Trophoblast cell (in vitro differentiated cells and primary cell): ENCODE results near the gene CLNK.
A peak's percentile ranks its signal among the peaks of the same experiment; 100 is the strongest.

ENCODE experiments used
- DNase-seq, 2 donors: peaks; one replicate each; pipeline ENCODE4 v3.0.0-alpha.2; 2016
- H2AFZ ChIP-seq: 2 replicates; pipeline ENCODE4 v1.6.1; 2013; ENCODE audit warnings: low read length, moderate library complexity, mild to moderate bottlenecking; ENCODE audit not compliant: insufficient read depth, poor library complexity
- H2AK5ac ChIP-seq: 2 replicates; pipeline ENCODE4 v1.6.1; 2013; ENCODE audit warnings: mild to moderate bottlenecking, low read length
- H2BK120ac ChIP-seq: 2 replicates; pipeline ENCODE4 v1.6.1; 2013; ENCODE audit warnings: low read length, mild to moderate bottlenecking, moderate library complexity; ENCODE audit not compliant: insufficient read depth, poor library complexity
- H2BK12ac ChIP-seq: 2 replicates; pipeline ENCODE4 v1.6.1; 2013; ENCODE audit warnings: mild to moderate bottlenecking, low read length, moderate library complexity
- H2BK5ac ChIP-seq: 2 replicates; pipeline ENCODE4 v1.6.1; 2013; ENCODE audit warnings: low read length, low read depth, moderate library complexity, mild to moderate bottlenecking; ENCODE audit not compliant: poor library complexity
- H3K14ac ChIP-seq: 2 replicates; pipeline ENCODE4 v1.6.1; 2013; ENCODE audit warnings: mild to moderate bottlenecking, low read length
- H3K18ac ChIP-seq: 2 replicates; pipeline ENCODE4 v1.6.1; 2013; ENCODE audit warnings: mild to moderate bottlenecking, low read length
- H3K23ac ChIP-seq: 2 replicates; pipeline ENCODE4 v1.6.1; 2013; ENCODE audit warnings: low read length
- H3K27ac ChIP-seq: 2 replicates; pipeline ENCODE4 v1.5.1; 2013; ENCODE audit warnings: low read depth, mild to moderate bottlenecking, inconsistent platforms, low read length, moderate library complexity
- H3K27me3 ChIP-seq: 2 replicates; pipeline ENCODE4 v1.6.1; 2013; ENCODE audit warnings: inconsistent platforms, mild to moderate bottlenecking, low read length, moderate library complexity; ENCODE audit not compliant: insufficient read depth
- H3K36me3 ChIP-seq, 2 experiments: 1 replicate in 1 of 2; 2 replicates in 1 of 2; pipeline ENCODE4 v1.6.1; 2013; ENCODE audit warnings: low read length in 2 of 2, mild to moderate bottlenecking in 2 of 2, moderate library complexity in 1 of 2; ENCODE audit not compliant: insufficient read depth in 2 of 2, control insufficient read depth in 1 of 2
- H3K4ac ChIP-seq: 2 replicates; pipeline ENCODE4 v1.6.1; 2013; ENCODE audit warnings: low read depth, mild to moderate bottlenecking, low read length, moderate library complexity
- H3K4me1 ChIP-seq, 2 experiments: 1 replicate in 1 of 2; 2 replicates in 1 of 2; pipeline ENCODE4 v1.6.1; 2013; ENCODE audit warnings: low read length in 2 of 2, mild to moderate bottlenecking in 2 of 2, moderate library complexity in 1 of 2; ENCODE audit not compliant: insufficient read depth in 2 of 2, control insufficient read depth in 1 of 2
- H3K4me2 ChIP-seq: 2 replicates; pipeline ENCODE4 v1.6.1; 2013; ENCODE audit warnings: inconsistent platforms, mild to moderate bottlenecking, low read length, moderate library complexity
- H3K4me3 ChIP-seq: 2 replicates; pipeline ENCODE4 v1.5.1; 2013; ENCODE audit warnings: mild to moderate bottlenecking, low read depth, low read length, inconsistent platforms
- H3K79me1 ChIP-seq: one replicate; pipeline ENCODE4 v1.6.1; 2013; ENCODE audit warnings: low read length
- H3K79me2 ChIP-seq: 2 replicates; pipeline ENCODE4 v1.6.1; 2013; ENCODE audit warnings: low read length, mild to moderate bottlenecking; ENCODE audit not compliant: control insufficient read depth, insufficient read depth, poor library complexity
- H3K9ac ChIP-seq: 2 replicates; pipeline ENCODE4 v1.6.1; 2013; ENCODE audit warnings: mild to moderate bottlenecking, low read length
- H3K9me3 ChIP-seq: 2 replicates; pipeline ENCODE4 v1.6.1; 2013; ENCODE audit warnings: low read depth, mild to moderate bottlenecking, control low read depth, inconsistent platforms, low read length; ENCODE audit not compliant: insufficient read depth
- H4K12ac ChIP-seq: 2 replicates; pipeline ENCODE4 v1.6.1; 2013; ENCODE audit warnings: low read depth, mild to moderate bottlenecking, low read length, moderate library complexity
- H4K8ac ChIP-seq: 2 replicates; pipeline ENCODE4 v1.6.1; 2013; ENCODE audit warnings: low read depth, mild to moderate bottlenecking, low read length, moderate library complexity
- H4K91ac ChIP-seq: one replicate; pipeline ENCODE4 v1.6.1; 2013; ENCODE audit warnings: low read depth, mild to moderate bottlenecking, low read length, moderate library complexity
- whole genome bisulfite sequencing: extraction: QIAGEN DNeasy Blood & Tissue Kit; methylation state at CpG from one replicate; pipeline ENCODE4 v1.1.7; 2013; ENCODE audit warnings: missing lambda C conversion rate; ENCODE audit not compliant: insufficient read length, insufficient coverage; ENCODE audit errors: extremely low coverage; 5-methylcytosine and 5-hydroxymethylcytosine counted together

CLNK gene

GRCh38 chr4:10455133-10455532 is 229.4 kb downstream of the CLNK start:
- H3K4me1 ChIP-seq, result peaks cover 2 to 10% of the 10 kb centered on the region in 2 experiments
- H3K4ac ChIP-seq, result no peak overlapping the region
- H4K8ac ChIP-seq, result no peak overlapping the region
- peaks cover 8% of the 10 kb centered on the region for H3K9me3 ChIP-seq
- no peak overlapping the region for H3K27ac ChIP-seq
- H2AFZ ChIP-seq, result no peak overlapping the region
- H4K12ac ChIP-seq, result no peak overlapping the region
- H3K9ac ChIP-seq, result no peak overlapping the region
- peaks cover 4% of the 10 kb centered on the region for H3K79me2 ChIP-seq
- H3K79me1 ChIP-seq, result peaks cover 10% of the 10 kb centered on the region
- H4K91ac ChIP-seq, result no peak overlapping the region
- no peak overlapping the region for H3K4me2 ChIP-seq
- H2BK5ac ChIP-seq, result no peak overlapping the region
- no CpG with 5 or more reads among the region's 2 CpGs for WGBS
- H2BK120ac ChIP-seq, result no peak overlapping the region
- H3K14ac ChIP-seq, result no peak overlapping the region
- H2BK12ac ChIP-seq, result no peak overlapping the region
- H3K18ac ChIP-seq, result no peak overlapping the region
- H3K23ac ChIP-seq, result no peak overlapping the region
- no peaks in the 10 kb centered on the region for H3K27me3 ChIP-seq
- no peak overlapping the region for H3K4me3 ChIP-seq
- DNase-seq, result no peak
- H3K36me3 ChIP-seq, result peaks cover 14 to 28% of the 10 kb centered on the region in 2 experiments
- H2AK5ac ChIP-seq, result no peak overlapping the region

GRCh38 chr4:10454726-10455125 is 229.8 kb downstream of the CLNK start:
- WGBS, result no CpG with 5 or more reads among the region's 6 CpGs
- no peak for DNase-seq

GRCh38 chr4:10454121-10454520 is 230.4 kb downstream of the CLNK start:
- H3K36me3 ChIP-seq, result peaks cover 14 to 31% of the 10 kb centered on the region in 2 experiments
- H2AK5ac ChIP-seq, result no peak overlapping the region
- H3K4ac ChIP-seq, result no peak overlapping the region
- no peak overlapping the region for H3K4me3 ChIP-seq
- H3K4me2 ChIP-seq, result no peak overlapping the region
- H3K14ac ChIP-seq, result no peak overlapping the region
- H2BK5ac ChIP-seq, result no peak overlapping the region
- no peak overlapping the region for H3K23ac ChIP-seq
- no peak overlapping the region for H2AFZ ChIP-seq
- H3K27ac ChIP-seq, result no peak overlapping the region
- no peak overlapping the region for H2BK120ac ChIP-seq
- H4K12ac ChIP-seq, result no peak overlapping the region
- no peak overlapping the region for H4K91ac ChIP-seq
- H3K18ac ChIP-seq, result no peak overlapping the region
- H3K79me1 ChIP-seq, result peaks cover 10% of the 10 kb centered on the region
- H3K27me3 ChIP-seq, result no peaks in the 10 kb centered on the region
- peaks cover 8% of the 10 kb centered on the region for H3K9me3 ChIP-seq
- no CpG with 5 or more reads among the region's 1 CpG for WGBS
- no peak overlapping the region for H2BK12ac ChIP-seq
- peaks cover 2 to 10% of the 10 kb centered on the region in 2 experiments for H3K4me1 ChIP-seq
- no peak overlapping the region for H3K9ac ChIP-seq
- H3K79me2 ChIP-seq, result peaks cover 4% of the 10 kb centered on the region
- H4K8ac ChIP-seq, result no peak overlapping the region
- DNase-seq, result no peak

More at GRCh38 chr4:10454726-10455125, 229.8 kb downstream of the CLNK start:
- Histone ChIP-seq H2BK5ac (no peak overlapping the region), H4K91ac (no peak overlapping the region), H2BK12ac (no peak overlapping the region), H3K79me2 (peaks cover 4% of the 10 kb centered on the region), H3K14ac (no peak overlapping the region), H3K4ac (peak overlapping the region; percentile 10), H3K18ac (no peak overlapping the region), H3K36me3 (peaks cover 14 to 31% of the 10 kb centered on the region in 2 experiments), H4K12ac (no peak overlapping the region), H3K4me1 (peaks cover 2 to 10% of the 10 kb centered on the region in 2 experiments), H3K27ac (no peak overlapping the region), H2BK120ac (no peak overlapping the region), H2AK5ac (no peak overlapping the region), H3K4me2 (no peak overlapping the region), H3K79me1 (peaks cover 10% of the 10 kb centered on the region), H3K4me3 (no peak overlapping the region), H3K27me3 (no peaks in the 10 kb centered on the region), H3K23ac (no peak overlapping the region), H4K8ac (no peak overlapping the region), H3K9ac (no peak overlapping the region), H2AFZ (no peak overlapping the region), H3K9me3 (peaks cover 8% of the 10 kb centered on the region)

- no peak overlapping the region for H3K9ac ChIP-seq
- H2BK120ac ChIP-seq, result no peak overlapping the region
- no peak overlapping the region for H2AFZ ChIP-seq
- no peak overlapping the region for H4K12ac ChIP-seq
- no peak overlapping the region for H2BK5ac ChIP-seq
- no peak overlapping the region for H3K4me3 ChIP-seq
- no peaks in the 10 kb centered on the region for H3K4me1 ChIP-seq
- H3K27me3 ChIP-seq, result no peaks in the 10 kb centered on the region
- H3K36me3 ChIP-seq, result peaks cover 21 to 55% of the 10 kb centered on the region in 2 experiments
- H3K27ac ChIP-seq, result no peak overlapping the region
- no peak overlapping the region for H3K23ac ChIP-seq
- no peak overlapping the region for H4K91ac ChIP-seq
- H3K14ac ChIP-seq, result no peak overlapping the region
- DNase-seq, result no peak
- peaks cover 2% of the 10 kb centered on the region for H3K9me3 ChIP-seq
- no CpG with 5 or more reads among the region's 5 CpGs for WGBS
- H3K4me2 ChIP-seq, result no peak overlapping the region
- H3K79me2 ChIP-seq, result peaks cover 1% of the 10 kb centered on the region
- no peak overlapping the region for H4K8ac ChIP-seq
- no peak overlapping the region for H2BK12ac ChIP-seq
- no peak overlapping the region for H2AK5ac ChIP-seq
- H3K18ac ChIP-seq, result no peak overlapping the region
- no peaks in the 10 kb centered on the region for H3K79me1 ChIP-seq
- no peak overlapping the region for H3K4ac ChIP-seq
Measured at GRCh38 chr4:10448991-10449390, 235.6 kb downstream of the CLNK start.
